NCI-H460 (cell line): ENCODE measurements around the gene GBA3. TPM values are rescaled to one million over a fixed set of nuclear protein-coding genes. Genes with fewer than 3 reads are reported as not detected.

Experiments
- DNase-seq: peaks from one replicate; pipeline ENCODE4 v3.0.0-alpha.2; 2016; ENCODE audit warnings: low read depth; ENCODE audit errors: extremely low read depth
- polyA plus RNA-seq: library from polyadenylated mRNA; depleted of rRNA; stranded (reverse); fragments of >200 nt; gene quantifications from 2 replicates; pipeline ENCODE4 v1.2.3, GENCODE V29; 2014; cell fraction: nucleus; rRNA removed
- total RNA-seq: library from RNA; depleted of rRNA; stranded (reverse); fragments of >200 nt; shearing (Covaris generic); gene quantifications from 2 replicates; pipeline ENCODE4 v1.2.3, GENCODE V29; 2014; rRNA removed

GBA3 gene
- not detected in 2 replicates for total RNA-seq
- not detected in 2 replicates for polyA plus RNA-seq

GRCh38 chr4:22692736-22693135, at the start of gene GBA3:
Gene GBA3, plus strand, starts transcription at chr4:22692937.
- DNase-seq = no peak

- no peak for DNase-seq
Measured at GRCh38 chr4:22643952-22644351, 48.8 kb upstream of the GBA3 start.

GRCh38 chr4:22645481-22646182, 47.1 kb upstream of the GBA3 start:
- DNase-seq = no peak

- DNase-seq = no peak
Measured at GRCh38 chr4:22648996-22649395, 43.7 kb upstream of the GBA3 start.

- DNase-seq = no peak
Measured at GRCh38 chr4:22650771-22651170, 42.0 kb upstream of the GBA3 start.

- no peak for DNase-seq
Measured at GRCh38 chr4:22653752-22654151, 39.0 kb upstream of the GBA3 start.

- DNase-seq = no peak
Measured at GRCh38 chr4:22661443-22661842, 31.3 kb upstream of the GBA3 start.

- no peak for DNase-seq
Measured at GRCh38 chr4:22667332-22667940, 25.3 kb upstream of the GBA3 start.

GRCh38 chr4:22668301-22668700, 24.4 kb upstream of the GBA3 start:
- no peak for DNase-seq

GRCh38 chr4:22668702-22669101, 24.0 kb upstream of the GBA3 start:
- DNase-seq = no peak

- no peak for DNase-seq
Measured at GRCh38 chr4:22670956-22671355, 21.8 kb upstream of the GBA3 start.

- DNase-seq = no peak
Measured at GRCh38 chr4:22672519-22672918, 20.2 kb upstream of the GBA3 start.

GRCh38 chr4:22672944-22673343, 19.8 kb upstream of the GBA3 start:
- no peak for DNase-seq

GRCh38 chr4:22674700-22675099, 18.0 kb upstream of the GBA3 start:
- no peak for DNase-seq

GRCh38 chr4:22676063-22676462, 16.7 kb upstream of the GBA3 start:
- no peak for DNase-seq

GRCh38 chr4:22677780-22678179, 15.0 kb upstream of the GBA3 start:
- no peak for DNase-seq

- DNase-seq = no peak
Measured at GRCh38 chr4:22678940-22679854, 13.5 kb upstream of the GBA3 start.

- no peak for DNase-seq
Measured at GRCh38 chr4:22680065-22680642, 12.6 kb upstream of the GBA3 start.

- DNase-seq = no peak
Measured at GRCh38 chr4:22683726-22684125, 9.0 kb upstream of the GBA3 start.

GRCh38 chr4:22686141-22686540, 6.6 kb upstream of the GBA3 start:
- no peak for DNase-seq

- no peak for DNase-seq
Measured at GRCh38 chr4:22688236-22688635, 4.5 kb upstream of the GBA3 start.
